Endothelial cell (in vitro differentiated cells): ENCODE measurements around the gene PPIB. TPM values are rescaled to one million over a fixed set of nuclear protein-coding genes. Genes with fewer than 3 reads are reported as not detected.

Source experiments
- DNase-seq: peaks from one replicate; pipeline ENCODE4 v3.0.0; 2021; ENCODE audit warnings: low spot score
- H3K27ac Mint-ChIP-seq: one replicate; pipeline ENCODE4 v1.8.0; 2021; ENCODE audit warnings: mixed read lengths, inconsistent platforms; ENCODE audit not compliant: unreplicated experiment
- H3K27me3 Mint-ChIP-seq: one replicate; pipeline ENCODE4 v1.8.0; 2021; ENCODE audit warnings: mild to moderate bottlenecking, moderate library complexity, mixed read lengths, inconsistent platforms; ENCODE audit not compliant: unreplicated experiment
- H3K36me3 Mint-ChIP-seq: one replicate; pipeline ENCODE4 v1.8.0; 2021; ENCODE audit warnings: mild to moderate bottlenecking, low read depth, mixed read lengths, inconsistent platforms; ENCODE audit not compliant: unreplicated experiment
- H3K4me1 Mint-ChIP-seq: one replicate; pipeline ENCODE4 v1.8.0; 2021; ENCODE audit warnings: mild to moderate bottlenecking, mixed read lengths, inconsistent platforms; ENCODE audit not compliant: unreplicated experiment
- H3K4me3 Mint-ChIP-seq: one replicate; pipeline ENCODE4 v1.8.0; 2021; ENCODE audit warnings: mild to moderate bottlenecking, mixed read lengths, inconsistent platforms; ENCODE audit not compliant: unreplicated experiment
- H3K9me3 Mint-ChIP-seq: one replicate; pipeline ENCODE4 v1.8.0; 2021; ENCODE audit warnings: mixed read lengths, inconsistent platforms; ENCODE audit not compliant: unreplicated experiment
- total RNA-seq: library from RNA; stranded (reverse); fragmentation: NEBNext Ultra II Directional; extraction: Animal tissue kit (Norgen Biotek cat#: 25700); gene quantifications from one replicate; pipeline ENCODE4 v1.2.1, GENCODE V29; 2021; ENCODE audit not compliant: unreplicated experiment
- TF ChIP-seq, protein P1 (sequence below): fragments of 200-600 bp; sonication (generic); IDR thresholded peaks from one replicate; pipeline ENCODE4 v1.5.0; 2021; ENCODE audit warnings: antibody characterized with exemption; ENCODE audit not compliant: unreplicated experiment

The PPIB gene
- total RNA-seq, 1 donor from 2014 or later, result 589 TPM

DNA sequence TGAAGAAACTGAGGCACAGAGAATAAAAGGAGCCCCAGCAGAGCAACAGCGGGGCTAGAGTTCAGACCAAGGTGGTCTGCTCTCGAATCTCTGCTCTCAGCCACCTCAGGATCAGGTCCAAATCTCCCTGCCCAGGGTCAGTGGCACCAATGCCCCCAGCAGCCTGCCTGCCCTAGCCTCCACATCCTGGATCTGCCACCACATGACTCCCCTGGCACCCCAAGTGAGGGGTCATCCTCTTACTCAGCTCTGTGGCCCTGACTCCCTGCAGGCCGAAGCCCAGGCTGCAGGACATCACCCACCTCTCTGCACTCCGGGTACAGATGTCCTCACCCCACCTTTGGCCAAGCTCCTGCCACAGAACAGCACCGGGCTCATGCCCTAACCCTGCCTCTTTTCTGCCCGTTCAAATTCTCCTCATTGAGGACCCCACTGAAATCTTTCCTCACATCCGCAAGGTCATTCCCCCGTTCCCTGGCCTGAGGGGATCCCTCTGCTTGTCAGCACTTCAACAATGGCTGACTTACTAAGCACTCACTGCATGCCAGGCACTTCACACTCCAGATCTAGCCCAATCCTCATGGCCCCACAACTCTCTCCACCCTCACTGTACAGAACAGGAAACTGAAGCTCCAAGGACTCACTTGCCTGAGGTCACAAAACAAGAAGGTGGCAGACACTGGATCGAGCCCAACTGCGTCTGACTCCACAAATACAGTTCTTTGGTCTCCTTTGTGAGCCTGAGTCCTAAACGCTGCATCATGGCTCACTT is 4.3 kb downstream of the PPIB start:
- H3K36me3 Mint-ChIP-seq, result peaks cover 41% of the 10 kb centered on the region
- H3K4me1 Mint-ChIP-seq, result peaks cover 31% of the 10 kb centered on the region
- no peaks in the 10 kb centered on the region for H3K9me3 Mint-ChIP-seq
- TF ChIP-seq, protein P1, sequence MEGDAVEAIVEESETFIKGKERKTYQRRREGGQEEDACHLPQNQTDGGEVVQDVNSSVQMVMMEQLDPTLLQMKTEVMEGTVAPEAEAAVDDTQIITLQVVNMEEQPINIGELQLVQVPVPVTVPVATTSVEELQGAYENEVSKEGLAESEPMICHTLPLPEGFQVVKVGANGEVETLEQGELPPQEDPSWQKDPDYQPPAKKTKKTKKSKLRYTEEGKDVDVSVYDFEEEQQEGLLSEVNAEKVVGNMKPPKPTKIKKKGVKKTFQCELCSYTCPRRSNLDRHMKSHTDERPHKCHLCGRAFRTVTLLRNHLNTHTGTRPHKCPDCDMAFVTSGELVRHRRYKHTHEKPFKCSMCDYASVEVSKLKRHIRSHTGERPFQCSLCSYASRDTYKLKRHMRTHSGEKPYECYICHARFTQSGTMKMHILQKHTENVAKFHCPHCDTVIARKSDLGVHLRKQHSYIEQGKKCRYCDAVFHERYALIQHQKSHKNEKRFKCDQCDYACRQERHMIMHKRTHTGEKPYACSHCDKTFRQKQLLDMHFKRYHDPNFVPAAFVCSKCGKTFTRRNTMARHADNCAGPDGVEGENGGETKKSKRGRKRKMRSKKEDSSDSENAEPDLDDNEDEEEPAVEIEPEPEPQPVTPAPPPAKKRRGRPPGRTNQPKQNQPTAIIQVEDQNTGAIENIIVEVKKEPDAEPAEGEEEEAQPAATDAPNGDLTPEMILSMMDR, result no peak
- no peak overlapping the region for H3K27ac Mint-ChIP-seq
- peak overlapping the region; percentile 56 for H3K4me3 Mint-ChIP-seq
- H3K27me3 Mint-ChIP-seq, result peaks cover 17% of the 10 kb centered on the region
- DNase-seq, result no peak

DNA sequence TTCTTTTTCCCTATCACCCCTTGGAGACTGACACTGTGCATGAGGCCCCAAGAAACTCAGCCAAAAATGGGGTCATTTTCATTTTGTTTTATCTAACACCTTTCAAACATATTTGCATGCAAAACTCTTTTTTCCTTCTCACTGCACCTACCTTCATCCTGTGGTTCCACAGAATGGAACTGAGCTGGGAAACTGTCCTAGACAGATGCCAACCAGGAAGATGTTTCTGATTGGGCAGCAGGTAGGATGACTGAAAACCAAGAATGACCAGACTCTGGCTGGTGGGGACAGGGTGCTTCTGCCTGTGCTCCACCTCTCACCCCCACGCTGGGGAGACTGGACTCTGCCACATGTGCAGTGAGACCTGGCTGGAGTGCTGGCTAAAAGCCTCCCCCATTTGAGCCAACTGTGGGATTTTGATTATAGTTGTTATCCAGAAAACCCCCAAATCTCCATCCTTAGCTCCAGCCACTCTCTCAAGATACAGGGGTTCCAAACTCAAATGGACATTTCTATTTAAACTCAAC is 5.2 kb downstream of the PPIB start:
- Mint-ChIP-seq H3K27me3 (peaks cover 16% of the 10 kb centered on the region), H3K4me3 (peak overlapping the region; percentile 6), H3K4me1 (peaks cover 28% of the 10 kb centered on the region), H3K9me3 (no peaks in the 10 kb centered on the region), H3K27ac (peak overlapping the region; percentile 31), H3K36me3 (peaks cover 40% of the 10 kb centered on the region)
- TF ChIP-seq, protein P1, result no peak
- no peak for DNase-seq

DNA sequence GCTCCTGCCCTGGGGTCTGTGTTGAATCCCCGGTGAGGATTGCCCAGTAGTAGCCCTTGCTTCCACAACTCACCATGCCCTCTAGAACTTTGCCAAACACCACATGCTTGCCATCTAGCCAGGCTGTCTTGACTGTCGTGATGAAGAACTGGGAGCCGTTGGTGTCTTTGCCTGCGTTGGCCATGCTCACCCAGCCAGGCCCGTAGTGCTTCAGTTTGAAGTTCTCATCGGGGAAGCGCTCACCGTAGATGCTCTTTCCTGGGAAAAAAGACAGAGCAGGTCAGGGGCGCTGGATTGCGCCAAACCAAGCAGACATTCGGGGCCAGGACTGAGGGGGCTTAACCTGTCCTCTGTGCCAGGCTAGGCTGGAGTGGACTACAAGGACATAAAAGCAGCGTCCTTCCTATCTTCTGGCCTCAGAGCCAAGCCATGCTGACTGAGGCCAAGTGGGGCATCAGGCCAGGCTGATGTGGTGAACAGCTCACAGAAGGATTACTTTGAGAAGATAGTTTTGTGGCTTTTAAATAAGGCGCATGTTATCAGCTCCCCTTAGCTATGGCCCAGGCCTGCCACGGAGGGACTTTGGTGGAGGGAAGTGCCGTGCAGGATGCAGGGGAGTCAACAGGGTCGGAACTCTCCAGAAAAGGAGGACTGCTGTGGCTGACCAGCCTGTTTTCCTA is 6.0 kb downstream of the PPIB start:
- no peak for DNase-seq
- H3K4me1 Mint-ChIP-seq, result peaks cover 23% of the 10 kb centered on the region
- H3K27me3 Mint-ChIP-seq, result peaks cover 12% of the 10 kb centered on the region
- H3K36me3 Mint-ChIP-seq, result peaks cover 34% of the 10 kb centered on the region
- H3K4me3 Mint-ChIP-seq, result no peak overlapping the region
- TF ChIP-seq, protein P1, result no peak
- no peak overlapping the region for H3K27ac Mint-ChIP-seq
- H3K9me3 Mint-ChIP-seq, result no peaks in the 10 kb centered on the region

DNA sequence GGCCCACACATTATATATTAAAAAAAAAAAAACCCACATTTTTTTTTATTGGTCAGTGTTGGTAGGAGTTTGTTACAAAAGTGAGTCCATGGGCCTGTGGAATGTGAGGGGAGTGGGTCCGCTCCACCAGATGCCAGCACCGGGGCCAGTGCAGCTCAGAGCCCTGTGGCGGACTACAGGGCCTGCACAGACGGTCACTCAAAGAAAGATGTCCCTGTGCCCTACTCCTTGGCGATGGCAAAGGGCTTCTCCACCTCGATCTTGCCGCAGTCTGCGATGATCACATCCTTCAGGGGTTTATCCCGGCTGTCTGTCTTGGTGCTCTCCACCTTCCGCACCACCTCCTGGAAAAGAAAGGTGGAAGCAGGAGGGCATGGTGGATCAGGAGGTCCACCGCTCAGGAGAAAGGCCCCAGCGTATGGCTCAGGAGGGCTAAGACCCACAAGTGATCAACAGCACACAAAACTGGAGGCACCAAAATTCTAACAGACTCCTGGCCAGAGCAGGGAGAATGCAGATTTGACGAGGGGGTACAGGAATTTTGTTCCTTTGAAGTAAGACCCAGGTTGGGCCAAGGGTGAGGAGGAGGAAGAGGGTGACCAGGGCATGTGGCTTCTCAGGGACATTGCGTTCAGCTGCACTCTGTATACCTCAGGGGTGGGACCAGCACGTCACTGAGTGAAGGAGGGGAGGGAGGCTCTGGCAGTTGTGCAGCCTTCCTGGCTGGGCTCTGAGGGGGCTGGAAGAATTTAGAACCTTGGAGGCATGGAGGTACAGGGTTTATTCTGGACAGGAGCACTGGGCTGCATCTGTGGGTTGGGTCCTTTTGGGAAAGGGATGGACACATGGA is 6.8 kb downstream of the PPIB start:
- Mint-ChIP-seq H3K4me1 (peaks cover 21% of the 10 kb centered on the region), H3K4me3 (peak overlapping the region; percentile 71), H3K36me3 (peaks cover 32% of the 10 kb centered on the region)

More for the DNA sequence above, 6.8 kb downstream of the PPIB start:
- H3K27me3 Mint-ChIP-seq, result peaks cover 12% of the 10 kb centered on the region
- no peak overlapping the region for H3K27ac Mint-ChIP-seq
- H3K9me3 Mint-ChIP-seq, result no peaks in the 10 kb centered on the region
- no peak for DNase-seq
- TF ChIP-seq, protein P1, result no peak
